ENCODE results near the gene CRELD2. TPM values are rescaled to one million over a fixed set of nuclear protein-coding genes. Genes with fewer than 3 reads are reported as not detected.

The CRELD2 gene
- polyA plus RNA-seq, 2 of the 4 experiments (the other 2 are of a cell fraction): 15.1 to 18.7 TPM

GRCh38 chr22:49936018-49936972 lies 17.9 kb downstream of the CRELD2 start:
- TF ChIP-seq MAX (IDR thresholded peaks at IDR 0.05) (no peak), RAD21 (conservative IDR thresholded peaks at IDR 0.05 in 1 of 2, IDR thresholded peaks at IDR 0.05 in 1 of 2) (no peak), FOSL2 (IDR thresholded peaks at IDR 0.05) (no peak), FOSL2 (CRISPR knock-in tag; IDR thresholded peaks at IDR 0.05) (peak; percentile 81), CEBPB (IDR thresholded peaks at IDR 0.05) (no peak), TFCP2L1 (CRISPR knock-in tag; IDR thresholded peaks at IDR 0.05) (no peak), POLR2AphosphoS2 (conservative IDR thresholded peaks at IDR 0.05; ENCODE audit: low read length) (no peak), POLR2A (IDR thresholded peaks at IDR 0.05; ENCODE audit: low read length) (peak; percentile 22; the same call in 1 of the 2 replicates), HOXB13 (CRISPR knock-in tag; IDR thresholded peaks at IDR 0.05; ENCODE audit: low read depth) (no peak), JUN (IDR thresholded peaks at IDR 0.05) (peak in 1 of 2 experiments; percentile 55; a peak in 1 of 5 replicates), CHD2 (IDR thresholded peaks at IDR 0.05; ENCODE audit: low read length, partially characterized antibody) (no peak), MYC (IDR thresholded peaks at IDR 0.05; ENCODE audit: borderline replicate concordance, low read length) (0 out of 2 replicates have a peak, but pooled peaks have one; percentile 21), CBX2 (IDR thresholded peaks at IDR 0.05; ENCODE audit: borderline replicate concordance, low read depth) (no peak), ZNF302 (CRISPR knock-in tag; IDR thresholded peaks at IDR 0.05) (no peak), RFX5 (IDR thresholded peaks at IDR 0.05) (no peak), ESRRA (IDR thresholded peaks at IDR 0.05; ENCODE audit: borderline replicate concordance, low read length) (peak; percentile 23; the same call in 1 of the 2 replicates), ZSCAN20 (CRISPR knock-in tag; IDR thresholded peaks at IDR 0.05) (no peak), BHLHE40 (IDR thresholded peaks at IDR 0.05; ENCODE audit: low read depth, low read length) (peak; percentile 66), ZC3H11A (IDR thresholded peaks at IDR 0.05) (no peak)
- TF ChIP-seq, protein P1, sequence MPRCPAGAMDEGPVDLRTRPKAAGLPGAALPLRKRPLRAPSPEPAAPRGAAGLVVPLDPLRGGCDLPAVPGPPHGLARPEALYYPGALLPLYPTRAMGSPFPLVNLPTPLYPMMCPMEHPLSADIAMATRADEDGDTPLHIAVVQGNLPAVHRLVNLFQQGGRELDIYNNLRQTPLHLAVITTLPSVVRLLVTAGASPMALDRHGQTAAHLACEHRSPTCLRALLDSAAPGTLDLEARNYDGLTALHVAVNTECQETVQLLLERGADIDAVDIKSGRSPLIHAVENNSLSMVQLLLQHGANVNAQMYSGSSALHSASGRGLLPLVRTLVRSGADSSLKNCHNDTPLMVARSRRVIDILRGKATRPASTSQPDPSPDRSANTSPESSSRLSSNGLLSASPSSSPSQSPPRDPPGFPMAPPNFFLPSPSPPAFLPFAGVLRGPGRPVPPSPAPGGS (IDR thresholded peaks at IDR 0.05): 0 out of 3 replicates have a peak, but pooled peaks have one; percentile 32
- TF ChIP-seq, protein P2, sequence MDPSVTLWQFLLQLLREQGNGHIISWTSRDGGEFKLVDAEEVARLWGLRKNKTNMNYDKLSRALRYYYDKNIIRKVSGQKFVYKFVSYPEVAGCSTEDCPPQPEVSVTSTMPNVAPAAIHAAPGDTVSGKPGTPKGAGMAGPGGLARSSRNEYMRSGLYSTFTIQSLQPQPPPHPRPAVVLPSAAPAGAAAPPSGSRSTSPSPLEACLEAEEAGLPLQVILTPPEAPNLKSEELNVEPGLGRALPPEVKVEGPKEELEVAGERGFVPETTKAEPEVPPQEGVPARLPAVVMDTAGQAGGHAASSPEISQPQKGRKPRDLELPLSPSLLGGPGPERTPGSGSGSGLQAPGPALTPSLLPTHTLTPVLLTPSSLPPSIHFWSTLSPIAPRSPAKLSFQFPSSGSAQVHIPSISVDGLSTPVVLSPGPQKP (IDR thresholded peaks at IDR 0.05; ENCODE audit: low read depth, low read length): no peak
- no peaks in the 10 kb centered on the region for H3K9me3 ChIP-seq
- peak overlapping the region; percentile 61 for H3K4me3 ChIP-seq
- H3K4me2 ChIP-seq: peak overlapping the region; percentile 96
- H3K27ac ChIP-seq: peak overlapping the region; percentile 82 to 96
- peak in 1 of 2 experiments; percentile 86 for DNase-seq (ENCODE audit: low read depth in 1 of 2, low spot score in 1 of 2)
- POLR2A ChIA-PET: interaction anchor here (0.6 to 1.8 kb wide), 6 partner anchors 8 to 195 kb away, joined by 3 to 6 read pairs (median 4); no protein-coding TSS in a partner anchor
- peaks cover 23% of the 10 kb centered on the region for H3K4me1 ChIP-seq
- no peak for FAIRE-seq
- CTCF ChIA-PET: interaction anchor here (0.6 to 1.7 kb wide), 5 partner anchors 11 to 204 kb away, joined by 3 to 5 read pairs (median 3); no protein-coding TSS in a partner anchor
- WGBS (ENCODE audit: missing lambda C conversion rate): 28% methylated on average over 7 of the region's 52 CpGs
- peak; percentile 72 to 82 for ATAC-seq

- peaks cover 23% of the 10 kb centered on the region for H3K4me1 ChIP-seq
- no peak for FAIRE-seq
- no peak for ATAC-seq
- WGBS (ENCODE audit: missing lambda C conversion rate): 92% methylated on average over 11 of the region's 21 CpGs
- ChIA-PET POLR2A (interaction anchor here (0.7 to 1.8 kb wide), 3 partner anchors 7 to 590 kb away, joined by 3 to 5 read pairs (median 4); no protein-coding TSS in a partner anchor), CTCF (interaction anchor here (1.3 to 2.8 kb wide), 3 partner anchors 57 to 93 kb away, joined by 4 to 15 read pairs (median 5); no protein-coding TSS in a partner anchor)
- H3K4me2 ChIP-seq: peak overlapping the region; percentile 96
- peak overlapping the region; percentile 82 to 96 for H3K27ac ChIP-seq
- no peak overlapping the region for H3K4me3 ChIP-seq
- no peaks in the 10 kb centered on the region for H3K9me3 ChIP-seq
- no peak for DNase-seq (ENCODE audit: low read depth in 1 of 2, low spot score in 1 of 2)
- TF ChIP-seq FOSL2 (IDR thresholded peaks at IDR 0.05): no peak
- TF ChIP-seq FOSL2 (CRISPR knock-in tag; IDR thresholded peaks at IDR 0.05): no peak
- no peak for TF ChIP-seq HOXA7 (CRISPR knock-in tag; IDR thresholded peaks at IDR 0.05)
- TF ChIP-seq EP300 (IDR thresholded peaks at IDR 0.05): no peak
- no peak for TF ChIP-seq RNF2 (IDR thresholded peaks at IDR 0.05; ENCODE audit: borderline replicate concordance, low read depth)
- TF ChIP-seq POLR2A (IDR thresholded peaks at IDR 0.05; ENCODE audit: low read length): no peak
- TF ChIP-seq HOXB5 (CRISPR knock-in tag; IDR thresholded peaks at IDR 0.05): no peak
- TF ChIP-seq RFX5 (IDR thresholded peaks at IDR 0.05): no peak
- TF ChIP-seq MAFK (IDR thresholded peaks at IDR 0.05; ENCODE audit: partially characterized antibody): no peak
- TF ChIP-seq RCOR1 (IDR thresholded peaks at IDR 0.05; ENCODE audit: low read depth, low read length): no peak
- TF ChIP-seq CBX8 (IDR thresholded peaks at IDR 0.05): no peak
- TF ChIP-seq RAD21 (conservative IDR thresholded peaks at IDR 0.05 in 1 of 2, IDR thresholded peaks at IDR 0.05 in 1 of 2): no peak
- no peak for TF ChIP-seq SMC3 (IDR thresholded peaks at IDR 0.05)
- no peak for TF ChIP-seq KDM1A (IDR thresholded peaks at IDR 0.05; ENCODE audit: low read depth)
- no peak for TF ChIP-seq NR3C1 (IDR thresholded peaks at IDR 0.05)
- TF ChIP-seq E2F6 (IDR thresholded peaks at IDR 0.05; ENCODE audit: borderline replicate concordance, low read depth): no peak
- no peak for TF ChIP-seq PHF8 (IDR thresholded peaks at IDR 0.05; ENCODE audit: borderline replicate concordance, low read depth)
- TF ChIP-seq ESRRA (IDR thresholded peaks at IDR 0.05; ENCODE audit: borderline replicate concordance, low read length): no peak
These were observed 18.7 kb downstream of the CRELD2 start for GRCh38 chr22:49936973-49937757.

Measured in A549 (cell line).